SW 1271 (cell line): Measurements from ENCODE around the gene STAT6.

ENCODE experiments used
- DNase-seq, 2 experiments: peaks; one replicate each; lab custom pipeline; 2025; lab: John Stamatoyannopoulos, UW

The STAT6 gene

GRCh38 chr12:57111031-57111734, at the start of gene STAT6:
Gene STAT6 (minus strand): TSS chr12:57111362. CDS start chr12:57108278, 3,084 bp downstream.
- DNase-seq, result peak in 1 of 2 experiments; percentile 26

GRCh38 chr12:57160741-57161140, 49.6 kb upstream of the STAT6 start:
- DNase-seq, result no peak

GRCh38 chr12:57160040-57160439, 48.9 kb upstream of the STAT6 start:
- DNase-seq, result no peak

- no peak for DNase-seq
These were observed 48.1 kb upstream of the STAT6 start for GRCh38 chr12:57159311-57159710.

- DNase-seq, result no peak
These were observed 47.5 kb upstream of the STAT6 start for GRCh38 chr12:57158665-57159064.

GRCh38 chr12:57158186-57158585, 47.0 kb upstream of the STAT6 start:
- no peak for DNase-seq

GRCh38 chr12:57157588-57158173, 46.5 kb upstream of the STAT6 start:
- DNase-seq, result no peak

- DNase-seq, result no peak
These were observed 45.7 kb upstream of the STAT6 start for GRCh38 chr12:57156701-57157403.

- no peak for DNase-seq
These were observed 43.8 kb upstream of the STAT6 start for GRCh38 chr12:57154804-57155434.

- no peak for DNase-seq
These were observed 42.9 kb upstream of the STAT6 start for GRCh38 chr12:57154076-57154475.

- no peak for DNase-seq
These were observed 42.3 kb upstream of the STAT6 start for GRCh38 chr12:57153415-57153997.

GRCh38 chr12:57152639-57153038, 41.5 kb upstream of the STAT6 start:
- DNase-seq, result no peak

- DNase-seq, result no peak
These were observed 40.8 kb upstream of the STAT6 start for GRCh38 chr12:57151741-57152630.

GRCh38 chr12:57150400-57151000, 39.3 kb upstream of the STAT6 start:
- DNase-seq, result no peak

GRCh38 chr12:57149245-57149900, 38.2 kb upstream of the STAT6 start:
- no peak for DNase-seq

GRCh38 chr12:57148469-57149244, 37.5 kb upstream of the STAT6 start:
- no peak for DNase-seq

- no peak for DNase-seq
These were observed 36.1 kb upstream of the STAT6 start, which contains the start of gene LRP1-AS for GRCh38 chr12:57146961-57147944. Gene LRP1-AS (minus strand): TSS chr12:57147619.

- no peak for DNase-seq
These were observed 34.9 kb upstream of the STAT6 start for GRCh38 chr12:57146092-57146491.
